Fibroblast of villous mesenchyme (primary cell): ENCODE results near the gene CALHM3. TPM values are rescaled to one million over a fixed set of nuclear protein-coding genes. Genes with fewer than 3 reads are reported as not detected.

Experiments used
- DNase-seq: peaks from one replicate; pipeline ENCODE4 v3.0.0-alpha.2; 2010; ENCODE audit warnings: low read depth
- H3K4me3 ChIP-seq: 2 replicates; pipeline ENCODE4 v1.5.1; 2011; ENCODE audit warnings: low read depth, mild to moderate bottlenecking, low read length
- CTCF ChIP-seq: IDR thresholded peaks from 2 replicates; pipeline ENCODE4 v1.5.1; 2012; ENCODE audit warnings: low read depth, mild to moderate bottlenecking, low read length; ENCODE audit not compliant: insufficient read depth
- total RNA-seq: library from RNA; depleted of rRNA; stranded (reverse); fragments of >200 nt; gene quantifications from 2 replicates; pipeline ENCODE4 v1.2.3, GENCODE V29; 2012

Gene CALHM3
- total RNA-seq, 1 donor, result under 0.01 TPM

- H3K4me3 ChIP-seq, result no peak overlapping the region
- TF ChIP-seq CTCF, result no peak
- peak; percentile 59 for DNase-seq
Observed at GRCh38 chr10:103470761-103471653, 8.0 kb downstream of the CALHM3 start.

- no peak for DNase-seq
- H3K4me3 ChIP-seq, result no peak overlapping the region
- TF ChIP-seq CTCF, result no peak
Observed at GRCh38 chr10:103469201-103469600, 9.8 kb downstream of the CALHM3 start.

GRCh38 chr10:103467406-103467805 lies 11.6 kb downstream of the CALHM3 start:
- no peak overlapping the region for H3K4me3 ChIP-seq
- DNase-seq, result no peak
- no peak for TF ChIP-seq CTCF

- H3K4me3 ChIP-seq, result no peak overlapping the region
- DNase-seq, result peak; percentile 36
- no peak for TF ChIP-seq CTCF
Observed at GRCh38 chr10:103466734-103467133, 12.3 kb downstream of the CALHM3 start.

GRCh38 chr10:103465411-103466179 lies 13.4 kb downstream of the CALHM3 start:
- DNase-seq, result no peak
- no peak for TF ChIP-seq CTCF
- H3K4me3 ChIP-seq, result no peak overlapping the region

- DNase-seq, result no peak
- no peak for TF ChIP-seq CTCF
- H3K4me3 ChIP-seq, result no peak overlapping the region
Observed at GRCh38 chr10:103463499-103463898, 15.5 kb downstream of the CALHM3 start.
